ENCODE data around the gene SLC52A3.
"Not testable (repeated sequence)": the region's sequence is repeated elsewhere in the genome, so short reads cannot be mapped to it uniquely, and the experiment has no call there.

The SLC52A3 gene

GRCh38 chr20:728256-728944 is 39.9 kb downstream of the SLC52A3 start:
- no peak for DNase-seq (ENCODE audit: low read depth in 2 of 2)

- DNase-seq (ENCODE audit: low read depth in 2 of 2): no peak
Measured at GRCh38 chr20:726160-726559, 42.1 kb downstream of the SLC52A3 start.

GRCh38 chr20:725491-725890 is 42.8 kb downstream of the SLC52A3 start:
- no peak for DNase-seq (ENCODE audit: low read depth in 2 of 2)

- not testable (repeated sequence) for DNase-seq (ENCODE audit: low read depth in 2 of 2)
Measured at GRCh38 chr20:724797-725196, 43.5 kb downstream of the SLC52A3 start.

GRCh38 chr20:723756-724155 is 44.5 kb downstream of the SLC52A3 start:
- no peak for DNase-seq (ENCODE audit: low read depth in 2 of 2)

GRCh38 chr20:722822-723644 is 45.3 kb downstream of the SLC52A3 start:
- DNase-seq (ENCODE audit: low read depth in 2 of 2): no peak

GRCh38 chr20:721876-722275 is 46.4 kb downstream of the SLC52A3 start:
- DNase-seq (ENCODE audit: low read depth in 2 of 2): no peak

GRCh38 chr20:719816-720215 is 48.5 kb downstream of the SLC52A3 start:
- DNase-seq (ENCODE audit: low read depth in 2 of 2): no peak

GRCh38 chr20:719068-719467 is 49.2 kb downstream of the SLC52A3 start:
- DNase-seq (ENCODE audit: low read depth in 2 of 2): no peak

GRCh38 chr20:717832-718231 is 50.5 kb downstream of the SLC52A3 start:
- no peak for DNase-seq (ENCODE audit: low read depth in 2 of 2)

- DNase-seq (ENCODE audit: low read depth in 2 of 2): no peak
Measured at GRCh38 chr20:717271-717670, 51.0 kb downstream of the SLC52A3 start.

- DNase-seq (ENCODE audit: low read depth in 2 of 2): no peak
Measured at GRCh38 chr20:714453-714852, 53.8 kb downstream of the SLC52A3 start.

- DNase-seq (ENCODE audit: low read depth in 2 of 2): no peak
Measured at GRCh38 chr20:711576-711975, 56.7 kb downstream of the SLC52A3 start.

GRCh38 chr20:710780-711450 is 57.4 kb downstream of the SLC52A3 start:
- DNase-seq (ENCODE audit: low read depth in 2 of 2): no peak
